GM18507 (cell line): ENCODE measurements around the gene TMEM254.
"Not testable (repeated sequence)": the region's sequence is repeated elsewhere in the genome, so short reads cannot be mapped to it uniquely, and the experiment has no call there.

Experiments used
- DNase-seq: peaks from one replicate; pipeline ENCODE4 v3.0.0; 2011; ENCODE audit warnings: low read depth; ENCODE audit not compliant: insufficient read length; ENCODE audit errors: extremely low spot score
- FAIRE-seq: peaks from 2 replicates; lab custom pipeline; 2011; peaks lifted over from hg19 to GRCh38; lab: Jason Lieb, UNC

Gene TMEM254

GRCh38 chr10:80070057-80070456, 8.4 kb upstream of the TMEM254 start:
- no peak for FAIRE-seq
- DNase-seq, result no peak

- DNase-seq (no peak), FAIRE-seq (no peak)
These were observed 5.9 kb upstream of the TMEM254 start for GRCh38 chr10:80072584-80072983.

GRCh38 chr10:80075781-80076180, 2.7 kb upstream of the TMEM254 start:
- FAIRE-seq, result no peak

GRCh38 chr10:80077869-80078447, 507 bp upstream of the TMEM254 start:
- FAIRE-seq (no peak), DNase-seq (no peak)

More at GRCh38 chr10:80075781-80076180, 2.7 kb upstream of the TMEM254 start:
- no peak for DNase-seq

GRCh38 chr10:80079312-80079719, 851 bp downstream of the TMEM254 start:
- DNase-seq (no peak), FAIRE-seq (no peak)

GRCh38 chr10:80081026-80081425, 2.6 kb downstream of the TMEM254 start:
- FAIRE-seq (no peak), DNase-seq (no peak)

GRCh38 chr10:80081801-80082750, 3.6 kb downstream of the TMEM254 start:
- DNase-seq (no peak), FAIRE-seq (no peak)

GRCh38 chr10:80090121-80090520, 11.7 kb downstream of the TMEM254 start:
- DNase-seq (no peak), FAIRE-seq (no peak)

GRCh38 chr10:80094231-80094630, 15.8 kb downstream of the TMEM254 start:
- DNase-seq (no peak), FAIRE-seq (no peak)

- FAIRE-seq, DNase-seq: not testable (repeated sequence)
These were observed 19.8 kb downstream of the TMEM254 start for GRCh38 chr10:80098272-80098671.

- DNase-seq, FAIRE-seq: not testable (repeated sequence)
These were observed 20.8 kb downstream of the TMEM254 start for GRCh38 chr10:80099295-80099694.

GRCh38 chr10:80100116-80100515, 21.7 kb downstream of the TMEM254 start:
- no peak for FAIRE-seq
- DNase-seq, result no peak

- DNase-seq, result no peak
- FAIRE-seq, result no peak
These were observed 22.6 kb downstream of the TMEM254 start for GRCh38 chr10:80100861-80101695.

- no peak for FAIRE-seq
- no peak for DNase-seq
These were observed 25.8 kb downstream of the TMEM254 start for GRCh38 chr10:80104066-80104926.

- no peak for FAIRE-seq
- DNase-seq, result no peak
These were observed 30.2 kb downstream of the TMEM254 start for GRCh38 chr10:80108576-80109239.

GRCh38 chr10:80110986-80111385, 32.5 kb downstream of the TMEM254 start:
- FAIRE-seq (no peak), DNase-seq (no peak)

GRCh38 chr10:80118669-80119068, 40.2 kb downstream of the TMEM254 start:
- no peak for FAIRE-seq

GRCh38 chr10:80122110-80122710, 43.7 kb downstream of the TMEM254 start:
- no peak for FAIRE-seq
- DNase-seq, result no peak

More at GRCh38 chr10:80118669-80119068, 40.2 kb downstream of the TMEM254 start:
- DNase-seq, result no peak
